ENCODE measurements around the gene PSD4.

PSD4 gene

GRCh38 chr2:113142290-113142689, 31.5 kb upstream of the PSD4 start:
- DNase-seq (ENCODE audit: low read depth in 1 of 2, low spot score in 1 of 2): no peak
- TF ChIP-seq POLR2AphosphoS5 (IDR thresholded peaks at IDR 0.05; ENCODE audit: low read depth): no peak
- no peak for TF ChIP-seq REST (IDR thresholded peaks at IDR 0.05; ENCODE audit: insufficient replicate concordance, low read depth)
- TF ChIP-seq GABPA (IDR thresholded peaks at IDR 0.05; ENCODE audit: low read depth): no peak
- TF ChIP-seq SPI1 (IDR thresholded peaks at IDR 0.05; ENCODE audit: borderline replicate concordance, low read depth): no peak
- TF ChIP-seq CTCF (IDR thresholded peaks at IDR 0.05; ENCODE audit: insufficient read depth, low read length): no peak
- H3K27me3 ChIP-seq (ENCODE audit: insufficient read depth, poor library complexity, severe bottlenecking): no peaks in the 10 kb centered on the region
- no peak overlapping the region for H3K4me3 ChIP-seq (replicated peaks; ENCODE audit: insufficient read depth, low read length)
- no peak overlapping the region for H3K27ac ChIP-seq (replicated peaks)

GRCh38 chr2:113144259-113144658, 29.5 kb upstream of the PSD4 start:
- DNase-seq (ENCODE audit: low read depth in 1 of 2, low spot score in 1 of 2): no peak
- no peak overlapping the region for H3K4me3 ChIP-seq (replicated peaks; ENCODE audit: insufficient read depth, low read length)
- TF ChIP-seq POLR2AphosphoS5 (IDR thresholded peaks at IDR 0.05; ENCODE audit: low read depth) (no peak), CTCF (IDR thresholded peaks at IDR 0.05; ENCODE audit: insufficient read depth, low read length) (no peak), REST (IDR thresholded peaks at IDR 0.05; ENCODE audit: insufficient replicate concordance, low read depth) (no peak), SPI1 (IDR thresholded peaks at IDR 0.05; ENCODE audit: borderline replicate concordance, low read depth) (no peak), GABPA (IDR thresholded peaks at IDR 0.05; ENCODE audit: low read depth) (no peak)
- no peaks in the 10 kb centered on the region for H3K27me3 ChIP-seq (ENCODE audit: insufficient read depth, poor library complexity, severe bottlenecking)
- no peak overlapping the region for H3K27ac ChIP-seq (replicated peaks)

- DNase-seq (ENCODE audit: low read depth in 1 of 2, low spot score in 1 of 2): no peak
- no peak overlapping the region for H3K4me3 ChIP-seq (replicated peaks; ENCODE audit: insufficient read depth, low read length)
- TF ChIP-seq SPI1 (IDR thresholded peaks at IDR 0.05; ENCODE audit: borderline replicate concordance, low read depth): no peak
- TF ChIP-seq CTCF (IDR thresholded peaks at IDR 0.05; ENCODE audit: insufficient read depth, low read length): no peak
- TF ChIP-seq REST (IDR thresholded peaks at IDR 0.05; ENCODE audit: insufficient replicate concordance, low read depth): no peak
- no peak for TF ChIP-seq POLR2AphosphoS5 (IDR thresholded peaks at IDR 0.05; ENCODE audit: low read depth)
- no peak for TF ChIP-seq GABPA (IDR thresholded peaks at IDR 0.05; ENCODE audit: low read depth)
- no peak overlapping the region for H3K27ac ChIP-seq (replicated peaks)
- H3K27me3 ChIP-seq (ENCODE audit: insufficient read depth, poor library complexity, severe bottlenecking): no peaks in the 10 kb centered on the region
Measured at GRCh38 chr2:113148606-113149552, 24.9 kb upstream of the PSD4 start.
